H9 (cell line): Measurements from ENCODE around the gene CCDC12. TPM values are rescaled to one million over a fixed set of nuclear protein-coding genes. Genes with fewer than 3 reads are reported as not detected.

Experiments used
- DNase-seq: peaks from one replicate; pipeline ENCODE4 v3.0.0-alpha.2; 2017
- H2AFZ ChIP-seq: one replicate; pipeline ENCODE4 v1.6.1; 2013; ENCODE audit warnings: mild to moderate bottlenecking, low read length, control low read depth, moderate library complexity
- H2AK5ac ChIP-seq: 2 replicates; pipeline ENCODE4 v1.6.1; 2013; ENCODE audit warnings: low read length, control low read depth, mixed read lengths; ENCODE audit not compliant: insufficient read length
- H2BK120ac ChIP-seq: one replicate; pipeline ENCODE4 v1.6.1; 2013; ENCODE audit warnings: low read depth, mild to moderate bottlenecking, low read length, control low read depth, inconsistent platforms; ENCODE audit not compliant: poor library complexity, severe bottlenecking
- H2BK12ac ChIP-seq: 2 replicates; pipeline ENCODE4 v1.6.1; 2013; ENCODE audit warnings: low read length, control low read depth, mixed read lengths, low read depth; ENCODE audit not compliant: insufficient read length
- H2BK15ac ChIP-seq: 2 replicates; pipeline ENCODE4 v1.6.1; 2013; ENCODE audit warnings: low read depth, low read length, control low read depth
- H2BK20ac ChIP-seq: one replicate; pipeline ENCODE4 v1.6.1; 2013; ENCODE audit warnings: low read depth, mild to moderate bottlenecking, low read length, control low read depth, inconsistent platforms; ENCODE audit not compliant: poor library complexity, severe bottlenecking
- H2BK5ac ChIP-seq: 2 replicates; pipeline ENCODE4 v1.6.1; 2013; ENCODE audit warnings: low read length, control low read depth, mixed read lengths; ENCODE audit not compliant: insufficient read length
- H3K14ac ChIP-seq: 2 replicates; pipeline ENCODE4 v1.6.1; 2013; ENCODE audit warnings: low read length, control low read depth; ENCODE audit not compliant: insufficient read depth
- H3K18ac ChIP-seq: 2 replicates; pipeline ENCODE4 v1.6.1; 2013; ENCODE audit warnings: low read depth, mild to moderate bottlenecking, mixed read lengths, low read length, control low read depth; ENCODE audit not compliant: insufficient read length
- H3K23ac ChIP-seq: 2 replicates; pipeline ENCODE4 v1.6.1; 2013; ENCODE audit warnings: low read length, control low read depth, mixed read lengths, low read depth; ENCODE audit not compliant: insufficient read length
- H3K23me2 ChIP-seq: 2 replicates; pipeline ENCODE4 v1.6.1; 2013; ENCODE audit warnings: low read depth, mild to moderate bottlenecking, mixed read lengths, low read length, control low read depth; ENCODE audit not compliant: insufficient read length, poor library complexity, severe bottlenecking
- H3K27ac ChIP-seq: 2 replicates; pipeline ENCODE4 v1.5.1; 2013; ENCODE audit warnings: low read length, control low read depth, mixed read lengths, low read depth; ENCODE audit not compliant: insufficient read length
- H3K27me3 ChIP-seq: 2 replicates; pipeline ENCODE4 v1.6.1; 2013; ENCODE audit warnings: low read length, control low read depth, inconsistent platforms; ENCODE audit not compliant: insufficient read depth
- H3K4ac ChIP-seq: 2 replicates; pipeline ENCODE4 v1.6.1; 2013; ENCODE audit warnings: low read depth, mild to moderate bottlenecking, control low read depth, inconsistent platforms, low read length, moderate library complexity
- H3K4me1 ChIP-seq: 2 replicates; pipeline ENCODE4 v1.6.1; 2013; ENCODE audit warnings: low read length, control low read depth, inconsistent platforms; ENCODE audit not compliant: insufficient read depth
- H3K4me2 ChIP-seq: 2 replicates; pipeline ENCODE4 v1.6.1; 2013; ENCODE audit warnings: low read length, control low read depth, mixed read lengths; ENCODE audit not compliant: insufficient read length, insufficient read depth
- H3K56ac ChIP-seq: 2 replicates; pipeline ENCODE4 v1.6.1; 2013; ENCODE audit warnings: low read depth, mild to moderate bottlenecking, mixed read lengths, low read length, control low read depth; ENCODE audit not compliant: insufficient read length
- H3K79me1 ChIP-seq: 2 replicates; pipeline ENCODE4 v1.6.1; 2013; ENCODE audit warnings: low read depth, mild to moderate bottlenecking, moderate library complexity, low read length, control low read depth, inconsistent platforms; ENCODE audit not compliant: insufficient read depth, poor library complexity, severe bottlenecking
- H3K79me2 ChIP-seq: 2 replicates; pipeline ENCODE4 v1.6.1; 2013; ENCODE audit warnings: low read length, control low read depth, inconsistent platforms; ENCODE audit not compliant: insufficient read depth
- H3K9ac ChIP-seq: 2 replicates; pipeline ENCODE4 v1.6.1; 2013; ENCODE audit warnings: low read length, control low read depth, mixed read lengths; ENCODE audit not compliant: insufficient read length; ENCODE audit errors: extremely low read depth
- H3K9me3 ChIP-seq: one replicate; pipeline ENCODE4 v1.6.1; 2013; ENCODE audit warnings: low read depth, low read length, inconsistent platforms; ENCODE audit not compliant: control insufficient read depth
- H3T11ph ChIP-seq: one replicate; pipeline ENCODE4 v1.6.1; 2013; ENCODE audit warnings: mild to moderate bottlenecking, low read length, control low read depth, inconsistent platforms
- H4K20me1 ChIP-seq: one replicate; pipeline ENCODE4 v1.6.1; 2013; ENCODE audit not compliant: control insufficient read depth, insufficient read length, insufficient read depth
- H4K5ac ChIP-seq: 2 replicates; pipeline ENCODE4 v1.6.1; 2013; ENCODE audit warnings: low read depth, mild to moderate bottlenecking, mixed read lengths, low read length, control low read depth; ENCODE audit not compliant: insufficient read length
- H4K8ac ChIP-seq: replicated peaks from 2 replicates; pipeline ENCODE4 v1.6.1; 2013; ENCODE audit warnings: low read length, control low read depth, mixed read lengths, low read depth; ENCODE audit not compliant: insufficient read length
- H4K91ac ChIP-seq: 2 replicates; pipeline ENCODE4 v1.6.1; 2013; ENCODE audit warnings: low read depth, mild to moderate bottlenecking, moderate library complexity, mixed read lengths, low read length, control low read depth; ENCODE audit not compliant: insufficient read length
- H3K27ac Mint-ChIP-seq, 3 experiments: 2 replicates in 2 of 3; 3 replicates in 1 of 3; pipeline ENCODE4 v1.8.0; 2020 to 2021; ENCODE audit warnings: mixed read lengths in 3 of 3, mild to moderate bottlenecking in 1 of 3, moderate library complexity in 1 of 3
- H3K27me3 Mint-ChIP-seq: 2 replicates; pipeline ENCODE4 v1.8.0; 2021; ENCODE audit warnings: low read depth, mild to moderate bottlenecking, moderate library complexity, mixed read lengths
- H3K36me3 Mint-ChIP-seq, 3 experiments: 2 replicates in 2 of 3; 3 replicates in 1 of 3; pipeline ENCODE4 v1.8.0; 2020 to 2021; ENCODE audit warnings: low read depth in 3 of 3, mixed read lengths in 3 of 3; ENCODE audit not compliant: insufficient read depth in 1 of 3
- H3K4me1 Mint-ChIP-seq, 2 experiments: 2 replicates each; pipeline ENCODE4 v1.8.0; 2020; ENCODE audit warnings: mixed read lengths in 2 of 2
- H3K4me3 Mint-ChIP-seq, 2 experiments: 2 replicates in 1 of 2; 3 replicates in 1 of 2; pipeline ENCODE4 v1.8.0; 2020 to 2021; ENCODE audit warnings: mild to moderate bottlenecking in 2 of 2, mixed read lengths in 2 of 2, moderate library complexity in 1 of 2
- H3K9me3 Mint-ChIP-seq, 2 experiments: 2 replicates in 1 of 2; 3 replicates in 1 of 2; pipeline ENCODE4 v1.8.0; 2020; ENCODE audit warnings: mild to moderate bottlenecking in 2 of 2, mixed read lengths in 2 of 2, moderate library complexity in 1 of 2
- CTCF ChIP-seq: fragments of 200-600 bp; sonication (generic); conservative IDR thresholded peaks from 3 replicates; pipeline ENCODE4 v1.8.0; 2021; ENCODE audit warnings: antibody characterized with exemption, mild to moderate bottlenecking
- WGBS: extraction: QIAGEN DNeasy Blood & Tissue Kit; methylation state at CpG from one replicate; pipeline ENCODE4 v1.1.7; 2013; ENCODE audit warnings: missing lambda C conversion rate, low lambda C conversion rate, mixed read lengths; ENCODE audit not compliant: insufficient read length; ENCODE audit errors: extremely low coverage; 5-methylcytosine and 5-hydroxymethylcytosine counted together
- total RNA-seq: library from RNA; stranded (reverse); gene quantifications from 2 replicates; pipeline ENCODE4 v1.2.1, GENCODE V29; 2021

Gene CCDC12
- total RNA-seq, 1 experiment from 2014 or later = 54.0 TPM

- no peak overlapping the region for H3K23ac ChIP-seq
- TF ChIP-seq CTCF = no peak
- peaks cover 42 to 43% of the 10 kb centered on the region in 2 experiments for H3K4me1 Mint-ChIP-seq
- no peaks in the 10 kb centered on the region for H3K9me3 Mint-ChIP-seq
- peaks cover 4% of the 10 kb centered on the region for H3K79me1 ChIP-seq
- no peak overlapping the region for H4K8ac ChIP-seq
- no peaks in the 10 kb centered on the region for H3K23me2 ChIP-seq
- peaks cover 9 to 30% (median 17%) of the 10 kb centered on the region in 3 experiments; a peak in 6 of 7 replicates for H3K36me3 Mint-ChIP-seq
- H3K27me3 Mint-ChIP-seq = no peaks in the 10 kb centered on the region
- no peak overlapping the region for H3K18ac ChIP-seq
- peak overlapping the region in 2 of 3 experiments; percentile 42 to 69; a peak in 1 of 7 replicates for H3K27ac Mint-ChIP-seq
- H2BK120ac ChIP-seq = no peak overlapping the region
- no peak overlapping the region; a peak in 1 of 5 replicates for H3K4me3 Mint-ChIP-seq
- peaks cover 6% of the 10 kb centered on the region; the same call in 1 of the 2 replicates for H3K79me2 ChIP-seq
- no peak overlapping the region for H2BK12ac ChIP-seq
- H2BK15ac ChIP-seq = no peak overlapping the region
- no peak overlapping the region for H2BK5ac ChIP-seq
- no peak overlapping the region for H3K4me2 ChIP-seq
- H3K4me1 ChIP-seq = peaks cover 8% of the 10 kb centered on the region; the same call in 1 of the 2 replicates
- H2BK20ac ChIP-seq = no peak overlapping the region
- no peaks in the 10 kb centered on the region for H3K27me3 ChIP-seq
- no peaks in the 10 kb centered on the region for H3K9me3 ChIP-seq
- no peak overlapping the region for H2AFZ ChIP-seq
- no CpG with 5 or more reads among the region's 6 CpGs for WGBS
- no peaks in the 10 kb centered on the region for H4K20me1 ChIP-seq
- H3K9ac ChIP-seq = no peak overlapping the region
- DNase-seq = no peak
- H3K14ac ChIP-seq = no peak overlapping the region
- no peak overlapping the region for H4K5ac ChIP-seq
- H3K27ac ChIP-seq = no peak overlapping the region
- no peak overlapping the region for H3K56ac ChIP-seq
- H2AK5ac ChIP-seq = no peak overlapping the region
- no peak overlapping the region for H3T11ph ChIP-seq
- no peak overlapping the region for H3K4ac ChIP-seq
- no peak overlapping the region for H4K91ac ChIP-seq
Observed at GRCh38 chr3:46933261-46933660, 43.3 kb downstream of the CCDC12 start.
